Natural killer cell treated with Interleukin-12 subunit alpha and Interleukin-12 subunit beta and Interleukin-15 and Interleukin-18, amount 100 ng/mL, for 72 hours (primary cell): ENCODE measurements around the gene CKAP4. TPM values are rescaled to one million over a fixed set of nuclear protein-coding genes. Genes with fewer than 3 reads are reported as not detected.

Source experiments
- ATAC-seq, 2 donors: fragments of 150-1000 bp; cut with Tn5 transposase in 1 of 2; sonication (Bioruptor Pico), chemical (Tn5 transposase) in 1 of 2; 2 replicates each; pipeline ENCODE4 v1.10.0; 2021
- DNase-seq: peaks from one replicate; pipeline ENCODE4 v3.0.0; 2022; ENCODE audit warnings: low spot score
- H3K27ac Mint-ChIP-seq, 2 donors: 1 replicate in 1 of 2; 2 replicates in 1 of 2; pipeline ENCODE4 v1.8.0; 2022; ENCODE audit warnings: mixed read lengths in 2 of 2, mild to moderate bottlenecking in 1 of 2, moderate library complexity in 1 of 2
- H3K27me3 Mint-ChIP-seq, 2 donors: 1 replicate in 1 of 2; 2 replicates in 1 of 2; pipeline ENCODE4 v1.8.0; 2022; ENCODE audit warnings: mixed read lengths in 2 of 2
- H3K36me3 Mint-ChIP-seq: one replicate; pipeline ENCODE4 v1.8.0; 2022; ENCODE audit warnings: mixed read lengths
- H3K4me1 Mint-ChIP-seq, 2 donors: 1 replicate in 1 of 2; 2 replicates in 1 of 2; pipeline ENCODE4 v1.8.0; 2022; ENCODE audit warnings: low read depth in 2 of 2, mixed read lengths in 2 of 2, mild to moderate bottlenecking in 1 of 2
- H3K4me3 Mint-ChIP-seq: one replicate; pipeline ENCODE4 v1.8.0; 2022; ENCODE audit warnings: mixed read lengths
- H3K9me3 Mint-ChIP-seq: 2 replicates; pipeline ENCODE4 v1.8.0; 2022; ENCODE audit warnings: mixed read lengths
- total RNA-seq, 2 donors: library from RNA; stranded (reverse); gene quantifications; one replicate each; pipeline ENCODE4 v1.2.3, GENCODE V29; 2022

Gene CKAP4
- total RNA-seq, 2 donors from 2014 or later: 1.1 to 3.3 TPM

GRCh38 chr12:106284358-106285105 lies 36.7 kb upstream of the CKAP4 start:
- Mint-ChIP-seq H3K4me3 (no peak overlapping the region), H3K4me1 (no peaks in the 10 kb centered on the region), H3K36me3 (peaks cover 15% of the 10 kb centered on the region), H3K9me3 (peaks cover 4% of the 10 kb centered on the region), H3K27ac (no peak overlapping the region), H3K27me3 (peaks cover 31 to 34% of the 10 kb centered on the region in 2 donors)
- DNase-seq (no peak), ATAC-seq (no peak)

GRCh38 chr12:106282457-106283097 lies 34.8 kb upstream of the CKAP4 start:
- H3K36me3 Mint-ChIP-seq: peaks cover 15% of the 10 kb centered on the region
- DNase-seq: no peak
- peaks cover 4% of the 10 kb centered on the region for H3K9me3 Mint-ChIP-seq
- H3K27me3 Mint-ChIP-seq: peaks cover 31 to 34% of the 10 kb centered on the region in 2 donors
- no peaks in the 10 kb centered on the region for H3K4me1 Mint-ChIP-seq
- peak; percentile 59 to 71 for ATAC-seq
- H3K4me3 Mint-ChIP-seq: no peak overlapping the region
- H3K27ac Mint-ChIP-seq: no peak overlapping the region

GRCh38 chr12:106281804-106282203 lies 34.0 kb upstream of the CKAP4 start:
- no peaks in the 10 kb centered on the region for H3K4me1 Mint-ChIP-seq
- no peak overlapping the region for H3K27ac Mint-ChIP-seq
- peaks cover 31 to 34% of the 10 kb centered on the region in 2 donors for H3K27me3 Mint-ChIP-seq
- H3K4me3 Mint-ChIP-seq: no peak overlapping the region
- H3K9me3 Mint-ChIP-seq: peaks cover 4% of the 10 kb centered on the region
- H3K36me3 Mint-ChIP-seq: peaks cover 15% of the 10 kb centered on the region
- no peak for DNase-seq
- ATAC-seq: no peak

GRCh38 chr12:106281056-106281782 lies 33.4 kb upstream of the CKAP4 start:
- DNase-seq: no peak
- no peak for ATAC-seq
- Mint-ChIP-seq H3K4me3 (no peak overlapping the region), H3K27me3 (peaks cover 31 to 33% of the 10 kb centered on the region in 2 donors), H3K36me3 (peaks cover 15% of the 10 kb centered on the region), H3K9me3 (peaks cover 4% of the 10 kb centered on the region), H3K4me1 (no peaks in the 10 kb centered on the region), H3K27ac (no peak overlapping the region)

GRCh38 chr12:106280106-106280505 lies 32.3 kb upstream of the CKAP4 start:
- H3K9me3 Mint-ChIP-seq: peaks cover 4% of the 10 kb centered on the region
- no peak overlapping the region for H3K27ac Mint-ChIP-seq
- H3K36me3 Mint-ChIP-seq: peaks cover 15% of the 10 kb centered on the region
- no peaks in the 10 kb centered on the region for H3K4me1 Mint-ChIP-seq
- ATAC-seq: no peak
- peaks cover 24 to 25% of the 10 kb centered on the region in 2 donors for H3K27me3 Mint-ChIP-seq
- DNase-seq: no peak
- no peak overlapping the region for H3K4me3 Mint-ChIP-seq

GRCh38 chr12:106276032-106276740 lies 28.4 kb upstream of the CKAP4 start:
- H3K4me3 Mint-ChIP-seq: no peak overlapping the region
- H3K9me3 Mint-ChIP-seq: no peaks in the 10 kb centered on the region
- no peaks in the 10 kb centered on the region for H3K36me3 Mint-ChIP-seq
- DNase-seq: no peak
- no peak for ATAC-seq
- peaks cover under 1 to 5% of the 10 kb centered on the region in 2 donors for H3K27me3 Mint-ChIP-seq
- no peaks in the 10 kb centered on the region for H3K4me1 Mint-ChIP-seq
- no peak overlapping the region for H3K27ac Mint-ChIP-seq

- Mint-ChIP-seq H3K9me3 (no peaks in the 10 kb centered on the region), H3K27ac (no peak overlapping the region), H3K4me3 (no peak overlapping the region), H3K4me1 (no peaks in the 10 kb centered on the region), H3K36me3 (no peaks in the 10 kb centered on the region), H3K27me3 (peaks cover 5 to 6% of the 10 kb centered on the region in 2 donors)
- DNase-seq (no peak), ATAC-seq (no peak)
Measured at GRCh38 chr12:106275458-106275857, 27.6 kb upstream of the CKAP4 start.

GRCh38 chr12:106274575-106275121 lies 26.8 kb upstream of the CKAP4 start:
- H3K4me3 Mint-ChIP-seq: no peak overlapping the region
- H3K4me1 Mint-ChIP-seq: no peaks in the 10 kb centered on the region
- no peak overlapping the region for H3K27ac Mint-ChIP-seq
- ATAC-seq (no peak), DNase-seq (no peak)
- no peaks in the 10 kb centered on the region for H3K9me3 Mint-ChIP-seq
- H3K27me3 Mint-ChIP-seq: peaks cover 2 to 6% of the 10 kb centered on the region in 2 donors
- H3K36me3 Mint-ChIP-seq: no peaks in the 10 kb centered on the region

GRCh38 chr12:106274012-106274411 lies 26.2 kb upstream of the CKAP4 start:
- peaks cover 2 to 6% of the 10 kb centered on the region in 2 donors for H3K27me3 Mint-ChIP-seq
- no peaks in the 10 kb centered on the region for H3K9me3 Mint-ChIP-seq
- ATAC-seq (no peak), DNase-seq (no peak)
- H3K36me3 Mint-ChIP-seq: no peaks in the 10 kb centered on the region
- no peak overlapping the region for H3K4me3 Mint-ChIP-seq
- H3K4me1 Mint-ChIP-seq: no peaks in the 10 kb centered on the region
- no peak overlapping the region for H3K27ac Mint-ChIP-seq

GRCh38 chr12:106273491-106273890 lies 25.7 kb upstream of the CKAP4 start:
- H3K36me3 Mint-ChIP-seq: no peaks in the 10 kb centered on the region
- DNase-seq (no peak), ATAC-seq (no peak)
- H3K27me3 Mint-ChIP-seq: peaks cover 2 to 6% of the 10 kb centered on the region in 2 donors
- no peak overlapping the region for H3K4me3 Mint-ChIP-seq
- H3K9me3 Mint-ChIP-seq: no peaks in the 10 kb centered on the region
- H3K4me1 Mint-ChIP-seq: no peaks in the 10 kb centered on the region
- H3K27ac Mint-ChIP-seq: no peak overlapping the region

- Mint-ChIP-seq H3K27me3 (peaks cover 2 to 6% of the 10 kb centered on the region in 2 donors), H3K27ac (no peak overlapping the region), H3K4me1 (no peaks in the 10 kb centered on the region), H3K4me3 (no peak overlapping the region), H3K36me3 (no peaks in the 10 kb centered on the region), H3K9me3 (no peaks in the 10 kb centered on the region)
- no peak for DNase-seq
- ATAC-seq: no peak
Measured at GRCh38 chr12:106271575-106272505, 24.0 kb upstream of the CKAP4 start.

GRCh38 chr12:106269150-106269771 lies 21.4 kb upstream of the CKAP4 start:
- ATAC-seq: peak in 1 of 2 donors; percentile 62
- Mint-ChIP-seq H3K27ac (peak overlapping the region in 1 of 2 donors; percentile 64), H3K27me3 (peaks cover 9 to 21% of the 10 kb centered on the region in 2 donors)

More at GRCh38 chr12:106269150-106269771, 21.4 kb upstream of the CKAP4 start:
- Mint-ChIP-seq H3K36me3 (no peaks in the 10 kb centered on the region), H3K4me3 (no peak overlapping the region), H3K9me3 (no peaks in the 10 kb centered on the region), H3K4me1 (no peaks in the 10 kb centered on the region)
- DNase-seq: no peak
